Lung microvascular endothelial cell (primary cell): Measurements from ENCODE around the gene ZCRB1. TPM values are rescaled to one million over a fixed set of nuclear protein-coding genes. Genes with fewer than 3 reads are reported as not detected.

ENCODE experiments used
- DNase-seq, 2 donors: peaks; one replicate each; pipeline versions ENCODE4 v3.0.0 to v3.0.0-alpha.2; 2010; ENCODE audit warnings: low read depth in 2 of 2
- total RNA-seq: library from RNA; depleted of rRNA; stranded (reverse); fragments of >200 nt; gene quantifications from 2 replicates; pipeline ENCODE4 v1.2.1, GENCODE V29; 2014

Gene ZCRB1
- total RNA-seq, 1 donor from 2014 or later, result 31.9 TPM

- no peak for DNase-seq
Observed at GRCh38 chr12:42281844-42282243, 44.0 kb downstream of the ZCRB1 start.

GRCh38 chr12:42281278-42281677 is 44.6 kb downstream of the ZCRB1 start:
- DNase-seq, result no peak

GRCh38 chr12:42278128-42278510 is 47.8 kb downstream of the ZCRB1 start:
- no peak for DNase-seq

GRCh38 chr12:42277396-42278127 is 48.3 kb downstream of the ZCRB1 start:
- no peak for DNase-seq

- DNase-seq, result no peak
Observed at GRCh38 chr12:42275499-42275898, 50.4 kb downstream of the ZCRB1 start.

GRCh38 chr12:42273706-42274105 is 52.2 kb downstream of the ZCRB1 start:
- no peak for DNase-seq

- peak in 1 of 2 donors; percentile 19 for DNase-seq
Observed at GRCh38 chr12:42270596-42270995, 55.3 kb downstream of the ZCRB1 start.

- no peak for DNase-seq
Observed at GRCh38 chr12:42267413-42268190, 58.3 kb downstream of the ZCRB1 start.

GRCh38 chr12:42266579-42267230 is 59.2 kb downstream of the ZCRB1 start:
- no peak for DNase-seq

GRCh38 chr12:42262271-42262670 is 63.6 kb downstream of the ZCRB1 start:
- no peak for DNase-seq

Other genes with a start within 250 kb of the ZCRB1 start
- 11.3 and 12.0 TPM in 2 replicates for gene GXYLT1, start 181.2 kb downstream of the ZCRB1 start, total RNA-seq
- gene YAF2, start 87.8 kb downstream of the ZCRB1 start, total RNA-seq, result 9.2 and 11.7 TPM in 2 replicates
- gene PPHLN1, start 73 bp upstream of the ZCRB1 start, total RNA-seq, result 48.4 and 49.2 TPM in 2 replicates